TTC549 (cell line): ENCODE results near the gene ANKRD17.

Source experiments
- FAIRE-seq: peaks from 2 replicates; lab custom pipeline; 2012; peaks lifted over from hg19 to GRCh38; lab: Jason Lieb, UNC

ANKRD17 gene

DNA sequence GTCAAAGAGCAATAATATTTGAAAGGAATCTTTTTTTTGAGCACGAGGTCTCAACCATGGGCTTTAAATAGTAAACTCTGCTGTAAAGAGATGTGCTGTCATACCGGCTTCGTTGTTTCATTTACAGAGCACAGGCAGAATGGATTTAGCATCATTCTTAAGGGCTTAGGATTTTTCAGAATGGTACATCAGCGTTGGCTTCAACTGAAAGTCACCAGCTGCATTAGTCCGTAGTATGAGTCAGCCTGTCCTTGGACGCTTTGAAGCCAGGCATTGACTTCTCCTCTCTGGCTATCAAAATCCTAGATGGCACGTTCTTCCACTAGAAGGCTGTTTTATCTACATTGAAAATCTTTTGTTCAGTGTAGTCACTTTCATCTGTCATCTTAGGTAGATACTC, 212.7 kb downstream of the ANKRD17 start:
- no peak for FAIRE-seq

DNA sequence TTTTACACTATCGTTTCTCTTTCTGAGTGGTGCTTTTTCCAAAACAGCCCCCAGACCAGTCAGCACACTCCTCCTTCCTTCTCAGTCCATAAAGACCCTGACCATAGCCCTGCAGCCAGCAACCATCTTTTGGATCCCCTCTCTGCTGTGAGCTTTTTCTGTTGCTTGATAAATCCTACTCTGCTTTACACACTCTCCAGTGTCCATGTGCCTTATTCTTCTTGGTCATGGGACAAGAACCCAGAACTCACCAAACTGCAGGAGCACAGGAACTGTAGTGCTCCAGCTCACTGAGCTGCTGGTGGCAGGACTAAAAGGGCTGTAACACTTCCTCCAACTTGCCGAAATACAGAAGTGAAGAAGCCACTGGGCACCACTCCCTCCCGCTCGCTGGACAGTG, 221.5 kb downstream of the ANKRD17 start:
- no peak for FAIRE-seq

DNA sequence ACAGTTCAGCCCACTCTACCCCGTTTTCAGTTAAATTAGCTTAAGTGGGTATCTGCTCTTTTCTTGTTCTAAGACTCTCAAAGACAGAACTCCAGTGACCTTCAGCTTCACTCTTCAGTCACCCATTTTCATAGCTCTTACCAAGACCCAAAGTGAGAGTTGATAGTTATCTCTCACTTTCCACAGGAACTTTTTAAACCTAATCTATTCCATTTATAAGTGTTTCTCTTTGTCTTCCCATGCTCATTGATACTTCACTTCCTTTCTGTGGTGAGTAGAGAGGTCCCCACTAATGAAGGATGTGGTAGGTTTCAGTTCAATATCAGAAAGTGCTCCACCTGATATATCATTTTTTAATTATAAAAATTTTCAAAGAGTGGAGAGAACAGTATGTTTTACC, 222.5 kb downstream of the ANKRD17 start:
- FAIRE-seq, result no peak

DNA sequence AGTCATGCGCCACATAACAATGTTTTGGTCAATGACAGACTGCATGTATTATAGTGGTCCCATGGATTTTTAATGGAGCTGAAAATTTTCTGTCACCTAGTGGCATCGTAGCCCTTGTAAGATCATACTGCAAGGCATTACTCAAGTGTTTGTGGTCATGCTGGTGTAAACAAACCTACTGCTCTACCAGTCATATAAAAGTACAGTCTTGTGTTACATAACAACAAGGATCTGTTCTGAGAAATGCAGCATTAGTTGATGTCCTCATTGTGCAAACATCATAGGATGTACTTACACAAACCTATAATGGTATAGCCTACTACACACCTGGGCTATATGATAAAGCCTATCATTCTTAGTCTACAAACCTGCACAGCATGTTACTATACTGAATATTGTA, 223.7 kb downstream of the ANKRD17 start:
- FAIRE-seq, result no peak

DNA sequence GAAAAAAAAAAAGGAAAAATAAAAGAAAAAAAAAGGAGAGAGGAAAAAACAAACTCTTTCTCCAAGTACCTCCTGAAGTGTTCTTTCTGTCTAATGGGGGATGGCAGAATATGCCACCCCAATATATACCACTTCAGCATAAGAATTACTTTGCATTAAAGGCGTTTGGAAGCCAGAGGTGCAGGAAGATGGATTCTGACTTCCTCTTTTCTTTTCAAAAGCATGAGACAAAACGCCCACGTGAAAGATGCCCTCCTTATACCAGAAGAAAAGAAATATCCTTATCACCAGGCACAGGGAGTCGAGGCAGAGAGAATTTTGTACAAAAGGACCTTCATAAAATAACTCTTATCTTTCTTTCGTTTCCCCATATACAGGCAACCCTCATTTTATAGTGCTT, 230.0 kb downstream of the ANKRD17 start:
- no peak for FAIRE-seq
